Neural cell (in vitro differentiated cells): ENCODE results near the gene WNT3A. TPM values are rescaled to one million over a fixed set of nuclear protein-coding genes. Genes with fewer than 3 reads are reported as not detected.

ENCODE experiments used
- EP300 ChIP-seq: fragments of 450-650 bp; conservative IDR thresholded peaks from 2 replicates; pipeline ENCODE4 v1.6.1; 2014; ENCODE audit warnings: antibody characterized with exemption, mild to moderate bottlenecking, moderate library complexity; ENCODE audit not compliant: poor library complexity, severe bottlenecking
- EZH2 ChIP-seq: fragments of 200-600, 300-800 bp; shearing (Covaris generic), sonication (generic); IDR thresholded peaks from 2 replicates; pipeline ENCODE4 v1.6.1; 2014; ENCODE audit warnings: antibody characterized with exemption, low read length, borderline replicate concordance, mild to moderate bottlenecking; ENCODE audit not compliant: insufficient read depth, poor library complexity, severe bottlenecking
- TAF1 ChIP-seq: IDR thresholded peaks from 2 replicates; pipeline ENCODE4 v1.6.1; 2012; ENCODE audit warnings: low read depth
- polyA plus RNA-seq: library from polyadenylated mRNA; depleted of rRNA; stranded (reverse); fragments of >200 nt; gene quantifications from 2 replicates; pipeline ENCODE4 v1.2.3, GENCODE V29; 2014
- small RNA-seq, 3 experiments: library from RNA; depleted of rRNA; stranded (forward); fragments of <200 nt; gene quantifications; one replicate each; pipeline ENCODE3, GENCODE V24; 2012

The WNT3A gene
- polyA plus RNA-seq, 1 donor from 2014 or later = 0.14 TPM

DNA sequence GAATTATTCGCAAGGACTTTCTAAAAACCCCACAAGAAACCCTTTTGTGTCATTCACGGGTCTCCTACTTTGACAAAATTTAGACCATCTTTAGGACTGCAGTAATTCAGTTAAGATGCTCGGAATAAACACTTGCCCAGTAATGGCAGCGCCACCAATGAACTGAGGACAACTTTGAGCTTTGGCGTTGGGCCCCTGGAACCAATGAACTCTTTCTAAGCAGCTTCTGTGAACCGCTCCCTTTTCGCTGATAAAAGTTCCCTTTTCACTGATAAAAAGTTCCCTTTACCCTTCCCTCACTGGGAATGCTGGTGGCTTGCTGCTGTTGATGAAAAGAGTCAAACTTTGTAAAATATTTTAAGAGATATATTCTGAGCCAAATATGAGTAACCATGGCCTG is 103.8 kb downstream of the WNT3A start (continued):
- no peak for TF ChIP-seq EZH2
- no peak for TF ChIP-seq EP300
- TF ChIP-seq TAF1 = no peak

Small RNA genes within 50 kb of the gene (small RNA-seq; reads per million reads assigned to genes)
- 0 reads per million in 3 experiments for gene SEPT14P17

Other genes with a start within 250 kb of the WNT3A start
- gene PRSS38, start 191.3 kb upstream of the WNT3A start, polyA plus RNA-seq = not detected in 2 replicates
- 0.57 and 1.4 TPM in 2 replicates for gene WNT9A, start 59.1 kb upstream of the WNT3A start, polyA plus RNA-seq
- gene ARF1, start 75.7 kb downstream of the WNT3A start, polyA plus RNA-seq = 168 and 202 TPM in 2 replicates
- 32.8 and 37.5 TPM in 2 replicates for gene C1orf35, start 96.3 kb downstream of the WNT3A start, polyA plus RNA-seq
- 168 and 178 TPM in 2 replicates for gene MRPL55, start 102.3 kb downstream of the WNT3A start, polyA plus RNA-seq
- 502 and 527 TPM in 2 replicates for gene GUK1, start 133.3 kb downstream of the WNT3A start, polyA plus RNA-seq
- gene GJC2, start 142.9 kb downstream of the WNT3A start, polyA plus RNA-seq = 1.7 and 2.3 TPM in 2 replicates
- 5.5 TPM in 2 replicates for gene IBA57, start 158.8 kb downstream of the WNT3A start, polyA plus RNA-seq
- gene OBSCN, start 201.0 kb downstream of the WNT3A start, polyA plus RNA-seq = 7.2 and 10.2 TPM in 2 replicates